GM18507 (cell line): ENCODE measurements around the gene ST3GAL2.
"Not testable (repeated sequence)": the region's sequence is repeated elsewhere in the genome, so short reads cannot be mapped to it uniquely, and the experiment has no call there.

Experiments
- DNase-seq: peaks from one replicate; pipeline ENCODE4 v3.0.0; 2011; ENCODE audit warnings: low read depth; ENCODE audit not compliant: insufficient read length; ENCODE audit errors: extremely low spot score
- FAIRE-seq: peaks from 2 replicates; lab custom pipeline; 2011; peaks lifted over from hg19 to GRCh38; lab: Jason Lieb, UNC

ST3GAL2 gene

GRCh38 chr16:70421014-70421413 is 17.9 kb downstream of the ST3GAL2 start:
- FAIRE-seq (no peak), DNase-seq (no peak)

- no peak for FAIRE-seq
These were observed 19.2 kb downstream of the ST3GAL2 start for GRCh38 chr16:70419384-70420327.

GRCh38 chr16:70418993-70419318 is 19.9 kb downstream of the ST3GAL2 start:
- FAIRE-seq (no peak), DNase-seq (no peak)

More at GRCh38 chr16:70419384-70420327, 19.2 kb downstream of the ST3GAL2 start:
- DNase-seq, result no peak

GRCh38 chr16:70418274-70418992 is 20.5 kb downstream of the ST3GAL2 start:
- FAIRE-seq, result no peak
- DNase-seq, result no peak

GRCh38 chr16:70417661-70418060 is 21.2 kb downstream of the ST3GAL2 start:
- FAIRE-seq (no peak), DNase-seq (no peak)

GRCh38 chr16:70416748-70417616 is 21.9 kb downstream of the ST3GAL2 start:
- peak; percentile 59 for DNase-seq
- peak; percentile 89 for FAIRE-seq

DNA sequence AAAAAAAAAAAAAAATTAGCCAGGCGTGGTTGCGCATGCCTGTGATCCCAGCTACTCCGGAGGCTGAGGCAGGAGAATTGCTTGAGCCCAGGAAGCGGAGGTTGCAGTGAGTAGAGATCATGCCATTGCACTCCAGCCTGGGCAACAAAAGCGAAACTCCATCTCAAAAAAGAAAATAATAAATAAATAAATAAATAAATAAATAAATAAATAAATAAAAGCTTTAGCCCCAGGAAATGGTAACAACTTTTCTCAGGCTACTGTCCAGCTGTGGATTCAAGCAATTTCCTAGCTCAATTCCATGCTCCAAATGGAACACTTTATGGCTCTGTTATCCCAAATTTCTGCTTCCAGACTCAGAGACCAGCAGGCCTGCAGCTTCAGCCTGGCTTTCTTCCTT is 25.3 kb downstream of the ST3GAL2 start:
- not testable (repeated sequence) for DNase-seq, FAIRE-seq

DNA sequence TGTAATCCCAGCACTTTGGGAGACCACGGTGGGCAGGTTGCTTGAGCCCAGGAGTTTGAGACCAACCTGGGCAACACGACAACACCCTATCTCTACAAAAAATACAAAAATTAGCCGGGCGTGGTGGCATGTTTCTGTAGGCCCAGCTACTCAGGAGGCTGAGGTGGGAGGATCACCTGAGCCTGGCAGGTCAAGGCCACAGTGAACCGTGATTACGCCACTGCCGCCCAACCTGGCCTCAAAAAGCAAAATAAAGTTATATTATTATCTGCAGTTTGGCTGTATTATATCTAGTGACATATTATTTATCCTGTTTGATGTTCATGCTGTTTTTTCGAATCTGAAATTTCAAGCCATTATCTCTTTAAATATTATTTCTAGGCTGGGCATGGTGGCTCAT is 26.5 kb downstream of the ST3GAL2 start:
- DNase-seq (no peak), FAIRE-seq (no peak)

DNA sequence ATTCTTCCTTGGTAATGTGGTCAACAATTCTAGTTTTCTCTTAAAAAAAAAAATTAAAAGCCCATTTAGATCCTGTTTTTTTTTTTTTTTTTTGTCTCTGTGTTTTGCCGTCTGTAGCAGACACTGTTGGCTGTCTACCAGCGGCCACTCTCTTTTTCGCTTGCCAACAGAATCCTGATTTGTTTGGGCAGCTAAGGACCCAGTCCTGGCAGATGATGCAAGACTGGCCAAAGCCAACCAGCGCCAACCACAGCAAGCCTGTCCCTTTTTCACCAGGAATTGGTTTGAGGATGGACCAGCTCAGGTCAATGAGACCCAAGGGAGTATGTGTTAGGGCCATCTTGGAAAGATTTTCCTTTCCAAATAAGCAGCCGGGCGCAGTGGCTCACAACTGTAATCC is 28.2 kb downstream of the ST3GAL2 start:
- FAIRE-seq, result no peak

GRCh38 chr16:70407811-70408274 is 31.1 kb downstream of the ST3GAL2 start:
- FAIRE-seq (no peak), DNase-seq (no peak)

More for the DNA sequence above, 28.2 kb downstream of the ST3GAL2 start:
- no peak for DNase-seq

- not testable (repeated sequence) for DNase-seq
- FAIRE-seq, result peak; percentile 66
These were observed 32.8 kb downstream of the ST3GAL2 start for GRCh38 chr16:70406104-70406503.

DNA sequence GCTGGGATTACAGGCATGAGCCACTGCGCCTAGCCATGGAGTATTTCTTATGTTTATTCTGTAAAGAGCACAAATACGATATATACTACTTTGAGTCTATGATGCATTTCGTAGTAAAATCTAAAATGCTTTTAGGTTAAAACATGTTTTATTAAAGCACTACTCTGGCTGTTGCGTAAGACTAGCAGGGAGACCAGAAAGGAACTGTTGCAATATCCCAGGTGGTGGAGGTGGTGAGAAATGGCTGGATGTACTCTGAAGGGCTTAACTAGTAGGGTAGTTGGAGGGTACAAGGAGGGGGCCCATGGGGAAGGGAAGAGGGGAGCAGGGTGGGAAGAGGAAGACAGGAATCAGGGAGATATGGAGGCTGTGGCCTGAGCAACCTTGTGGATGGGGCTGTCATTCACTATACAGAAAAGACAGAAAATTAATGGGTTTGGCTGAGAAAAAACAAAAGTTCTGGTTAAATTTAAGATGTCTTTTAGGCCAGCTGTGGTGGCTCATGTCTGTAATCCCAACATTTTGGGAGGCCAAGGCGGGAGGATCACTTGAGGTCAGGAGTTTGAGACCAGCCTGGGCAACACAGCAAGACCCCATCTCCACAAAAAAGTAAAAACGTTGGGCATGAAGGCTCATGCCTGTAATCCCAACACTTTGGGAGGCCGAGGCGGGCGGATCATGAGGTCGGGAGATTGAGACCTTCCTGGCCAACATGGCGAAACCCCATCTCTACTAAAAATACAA is 35.8 kb downstream of the ST3GAL2 start:
- FAIRE-seq, result no peak
- no peak for DNase-seq

DNA sequence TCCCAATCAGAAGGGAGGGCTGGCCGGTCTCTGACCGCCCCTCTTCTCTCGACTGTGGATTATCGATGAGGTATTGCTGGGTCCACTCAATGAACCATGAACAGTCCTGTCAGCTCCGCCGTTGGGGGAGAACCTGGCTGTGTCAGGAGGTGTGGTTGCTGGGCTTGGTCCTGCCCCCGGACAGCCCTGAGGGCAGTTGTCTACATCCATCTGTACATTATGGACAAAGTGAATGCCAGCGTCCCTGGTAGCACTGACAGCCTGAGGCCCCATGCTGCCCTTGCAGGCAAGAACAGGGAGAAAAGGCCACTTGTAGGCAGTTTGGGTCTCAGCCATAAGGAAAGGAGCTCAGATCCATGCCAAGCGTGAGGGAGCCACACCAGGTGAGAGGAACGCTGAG is 38.9 kb downstream of the ST3GAL2 start:
- DNase-seq (no peak), FAIRE-seq (no peak)

DNA sequence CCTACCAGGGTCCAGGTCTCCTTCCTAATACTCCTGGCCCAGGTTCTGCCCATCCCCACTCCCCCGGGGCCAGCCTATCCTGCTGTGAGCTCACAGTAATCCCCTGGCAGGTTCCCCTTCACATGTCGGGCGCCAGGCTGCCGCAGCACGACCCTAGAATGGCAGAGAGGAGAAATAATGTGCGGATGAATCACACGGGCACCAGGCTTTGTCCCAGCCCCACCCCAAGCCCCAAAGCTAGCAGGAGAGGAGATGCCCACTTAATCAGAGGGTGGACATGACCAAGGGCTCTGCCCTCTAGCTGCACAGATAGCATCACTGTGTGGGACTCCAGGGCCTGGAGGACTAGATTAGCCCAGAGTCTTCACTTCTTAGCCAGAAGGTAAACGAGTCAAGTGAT is 39.5 kb downstream of the ST3GAL2 start:
- DNase-seq, result no peak
- no peak for FAIRE-seq

DNA sequence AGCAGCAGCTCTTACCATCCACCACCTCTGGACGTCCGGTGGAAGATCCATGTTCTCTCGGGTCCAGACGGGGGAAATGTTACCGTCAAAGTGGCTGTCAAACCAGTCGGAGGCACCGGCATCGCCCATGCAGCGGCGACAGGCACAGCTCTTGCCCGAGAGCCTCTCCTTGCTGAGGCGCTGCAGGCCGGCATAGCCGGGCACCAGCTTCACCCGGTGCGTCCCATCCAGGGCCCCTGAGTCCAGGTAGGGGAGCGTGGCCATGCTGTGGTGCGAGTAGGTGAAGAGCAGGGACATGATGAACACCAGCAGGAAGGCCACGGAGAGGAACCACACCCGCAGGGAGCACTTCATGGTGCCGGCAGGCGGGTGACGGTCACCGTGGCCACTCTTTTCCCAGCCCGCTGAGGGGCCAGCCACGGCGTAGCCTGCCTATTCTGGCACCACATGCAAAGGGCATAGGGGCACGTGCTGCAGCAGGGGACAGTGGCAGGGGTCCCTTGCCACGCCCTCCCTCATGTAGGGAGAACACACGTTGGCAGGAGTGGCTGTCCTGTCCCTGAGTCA is 40.6 kb downstream of the ST3GAL2 start:
- DNase-seq (no peak), FAIRE-seq (no peak)

DNA sequence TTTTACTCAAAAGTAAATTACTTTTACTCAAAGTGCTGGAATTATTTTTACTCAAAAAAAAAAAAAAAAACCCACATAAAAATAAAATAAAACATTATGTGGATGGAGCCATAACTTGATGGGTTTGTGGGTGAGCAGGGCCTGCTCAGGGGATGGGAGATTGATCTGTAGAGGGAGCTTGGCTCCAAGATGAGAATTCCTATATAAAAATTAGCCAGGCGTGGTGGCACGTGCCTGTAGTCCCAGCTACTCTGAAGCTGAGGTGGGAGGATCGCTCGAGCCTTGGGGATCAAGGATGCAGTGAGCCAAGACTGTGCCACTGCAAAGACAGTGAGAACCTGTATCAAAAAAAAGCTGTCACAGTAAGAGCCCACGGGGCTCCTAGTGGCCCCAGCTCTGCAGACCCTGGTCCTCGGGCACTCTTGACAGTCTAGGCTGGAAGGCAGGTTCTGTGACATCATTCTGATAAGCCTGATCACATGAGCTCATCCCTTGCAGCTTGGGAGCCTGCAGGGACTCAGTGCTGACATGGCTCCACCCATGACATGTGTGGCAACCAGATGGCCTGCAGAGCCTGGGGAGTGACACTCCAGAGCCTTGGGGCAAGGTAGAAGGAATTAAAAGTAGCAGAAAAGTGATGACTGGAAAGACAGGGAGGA is 42.5 kb downstream of the ST3GAL2 start:
- no peak for FAIRE-seq
- DNase-seq, result no peak

GRCh38 chr16:70395345-70395901 is 43.5 kb downstream of the ST3GAL2 start:
- DNase-seq (peak; percentile 56), FAIRE-seq (peak; percentile 75)

GRCh38 chr16:70394853-70395252 is 44.0 kb downstream of the ST3GAL2 start:
- FAIRE-seq (no peak), DNase-seq (no peak)
